H1 (cell line): Measurements from ENCODE around the gene EFCAB3.
"Not testable (repeated sequence)": the region's sequence is repeated elsewhere in the genome, so short reads cannot be mapped to it uniquely, and the experiment has no call there.

Experiments
- EP300 ChIP-seq, 2 experiments: IDR thresholded peaks; 1 replicate in 1 of 2; 2 replicates in 1 of 2; pipeline ENCODE4 v1.6.1; 2011 to 2012; ENCODE audit warnings: low read depth in 2 of 2, low read length in 2 of 2, mild to moderate bottlenecking in 2 of 2, borderline replicate concordance in 1 of 2, inconsistent platforms in 1 of 2, moderate library complexity in 1 of 2
- EZH2 ChIP-seq: fragments of 200-600 bp; sonication (generic); IDR thresholded peaks from 2 replicates; pipeline ENCODE4 v1.7.1; 2012; ENCODE audit warnings: low read depth, mild to moderate bottlenecking, moderate library complexity, low read length, inconsistent platforms; ENCODE audit not compliant: severe bottlenecking
- HDAC6 ChIP-seq: IDR thresholded peaks from one replicate; pipeline ENCODE4 v1.7.1; 2012; ENCODE audit warnings: low read depth, mild to moderate bottlenecking, inconsistent platforms, low read length, moderate library complexity
- POLR2A ChIP-seq, 2 experiments: IDR thresholded peaks; 1 replicate in 1 of 2; 2 replicates in 1 of 2; pipeline ENCODE4 v1.6.1; 2011; ENCODE audit warnings: low read depth in 2 of 2, low read length in 2 of 2, mild to moderate bottlenecking in 2 of 2; ENCODE audit errors: control extremely low read depth in 1 of 2
- SIRT6 ChIP-seq: IDR thresholded peaks from one replicate; pipeline ENCODE4 v1.7.1; 2012; ENCODE audit warnings: low read length, inconsistent platforms
- TF ChIP-seq, protein P1 (sequence below), 3 experiments: IDR thresholded peaks; 1 replicate in 2 of 3; 2 replicates in 1 of 3; pipeline versions ENCODE4 v1.5.1 to v1.6.1; 2011; ENCODE audit warnings: low read length in 3 of 3, mild to moderate bottlenecking in 3 of 3, inconsistent platforms in 2 of 3, low read depth in 1 of 3, moderate library complexity in 1 of 3; ENCODE audit not compliant: insufficient read depth in 1 of 3; ENCODE audit errors: control extremely low read depth in 1 of 3
- TF ChIP-seq, protein P2 (sequence below): IDR thresholded peaks from 2 replicates; pipeline ENCODE4 v1.6.1; 2012; ENCODE audit warnings: inconsistent platforms

DNA sequence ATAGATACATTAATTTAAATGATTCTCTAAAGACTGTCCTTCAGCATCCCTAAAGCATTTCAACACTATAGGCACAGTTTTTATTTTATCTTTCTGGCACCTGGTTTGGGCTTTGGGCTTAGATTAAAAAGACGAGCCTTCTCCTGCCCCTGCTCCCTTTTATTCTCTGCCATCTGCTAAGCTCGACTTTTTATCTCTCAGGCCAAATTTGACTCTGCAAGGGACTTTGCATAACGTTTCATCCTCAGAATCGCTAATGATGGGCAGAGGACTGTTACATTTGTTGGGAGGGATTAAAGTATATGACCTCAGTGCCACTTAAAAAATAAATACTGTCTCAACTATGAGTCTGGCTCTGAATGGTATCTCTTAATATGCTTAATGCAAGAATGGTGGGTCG lies 72.7 kb downstream of the EFCAB3 start:
- not testable (repeated sequence) for TF ChIP-seq EP300 (IDR thresholded peaks at IDR 0.05; ENCODE audit: borderline replicate concordance in 1 of 2, low read depth in 2 of 2, low read length in 2 of 2); EZH2; HDAC6; POLR2A (IDR thresholded peaks at IDR 0.05; ENCODE audit: control extremely low read depth in 1 of 2, low read depth in 2 of 2, low read length in 2 of 2); SIRT6
- TF ChIP-seq, protein P1, sequence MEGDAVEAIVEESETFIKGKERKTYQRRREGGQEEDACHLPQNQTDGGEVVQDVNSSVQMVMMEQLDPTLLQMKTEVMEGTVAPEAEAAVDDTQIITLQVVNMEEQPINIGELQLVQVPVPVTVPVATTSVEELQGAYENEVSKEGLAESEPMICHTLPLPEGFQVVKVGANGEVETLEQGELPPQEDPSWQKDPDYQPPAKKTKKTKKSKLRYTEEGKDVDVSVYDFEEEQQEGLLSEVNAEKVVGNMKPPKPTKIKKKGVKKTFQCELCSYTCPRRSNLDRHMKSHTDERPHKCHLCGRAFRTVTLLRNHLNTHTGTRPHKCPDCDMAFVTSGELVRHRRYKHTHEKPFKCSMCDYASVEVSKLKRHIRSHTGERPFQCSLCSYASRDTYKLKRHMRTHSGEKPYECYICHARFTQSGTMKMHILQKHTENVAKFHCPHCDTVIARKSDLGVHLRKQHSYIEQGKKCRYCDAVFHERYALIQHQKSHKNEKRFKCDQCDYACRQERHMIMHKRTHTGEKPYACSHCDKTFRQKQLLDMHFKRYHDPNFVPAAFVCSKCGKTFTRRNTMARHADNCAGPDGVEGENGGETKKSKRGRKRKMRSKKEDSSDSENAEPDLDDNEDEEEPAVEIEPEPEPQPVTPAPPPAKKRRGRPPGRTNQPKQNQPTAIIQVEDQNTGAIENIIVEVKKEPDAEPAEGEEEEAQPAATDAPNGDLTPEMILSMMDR (IDR thresholded peaks at IDR 0.05; ENCODE audit: control extremely low read depth in 1 of 3, insufficient read depth in 1 of 3, low read depth in 1 of 3, low read length in 3 of 3) = not testable (repeated sequence)
- TF ChIP-seq, protein P2, sequence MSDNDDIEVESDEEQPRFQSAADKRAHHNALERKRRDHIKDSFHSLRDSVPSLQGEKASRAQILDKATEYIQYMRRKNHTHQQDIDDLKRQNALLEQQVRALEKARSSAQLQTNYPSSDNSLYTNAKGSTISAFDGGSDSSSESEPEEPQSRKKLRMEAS = not testable (repeated sequence)
